ENCODE data around the gene VSIG10. TPM values are rescaled to one million over a fixed set of nuclear protein-coding genes. Genes with fewer than 3 reads are reported as not detected.

The VSIG10 gene
- total RNA-seq, 2 donors from 2014 or later, result 60.0 to 69.0 TPM

DNA sequence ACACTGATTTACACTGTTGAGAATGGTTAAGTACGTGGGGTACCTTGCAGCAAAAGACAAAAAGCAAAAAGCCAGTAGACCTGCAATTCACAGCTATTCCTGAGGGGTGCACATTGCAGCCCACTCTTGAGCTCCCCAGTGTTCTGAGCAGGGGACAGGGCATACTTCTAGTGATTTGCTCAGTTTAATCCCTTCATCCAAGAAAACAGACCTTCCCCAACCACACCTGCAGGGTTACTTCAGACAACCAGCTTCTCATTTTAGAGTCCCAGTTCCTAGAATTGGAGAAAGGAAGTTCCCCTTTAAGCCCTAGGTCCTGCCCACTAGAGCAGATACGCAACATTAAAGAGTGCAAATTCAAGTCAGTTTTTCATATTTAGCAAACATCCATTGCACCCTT lies 39.2 kb downstream of the VSIG10 start:
- H3K9me3 ChIP-seq, result no peaks in the 10 kb centered on the region
- intact Hi-C loops (cut with DNase I), result loop anchor here (5.0 kb wide), 1 partner anchor 38 kb away; the partner anchor contains the start of gene VSIG10
- H3K36me3 ChIP-seq, result no peaks in the 10 kb centered on the region
- no peak overlapping the region for H3K4me3 ChIP-seq
- peaks cover 9% of the 10 kb centered on the region for H3K4me1 ChIP-seq
- TF ChIP-seq, protein P1, sequence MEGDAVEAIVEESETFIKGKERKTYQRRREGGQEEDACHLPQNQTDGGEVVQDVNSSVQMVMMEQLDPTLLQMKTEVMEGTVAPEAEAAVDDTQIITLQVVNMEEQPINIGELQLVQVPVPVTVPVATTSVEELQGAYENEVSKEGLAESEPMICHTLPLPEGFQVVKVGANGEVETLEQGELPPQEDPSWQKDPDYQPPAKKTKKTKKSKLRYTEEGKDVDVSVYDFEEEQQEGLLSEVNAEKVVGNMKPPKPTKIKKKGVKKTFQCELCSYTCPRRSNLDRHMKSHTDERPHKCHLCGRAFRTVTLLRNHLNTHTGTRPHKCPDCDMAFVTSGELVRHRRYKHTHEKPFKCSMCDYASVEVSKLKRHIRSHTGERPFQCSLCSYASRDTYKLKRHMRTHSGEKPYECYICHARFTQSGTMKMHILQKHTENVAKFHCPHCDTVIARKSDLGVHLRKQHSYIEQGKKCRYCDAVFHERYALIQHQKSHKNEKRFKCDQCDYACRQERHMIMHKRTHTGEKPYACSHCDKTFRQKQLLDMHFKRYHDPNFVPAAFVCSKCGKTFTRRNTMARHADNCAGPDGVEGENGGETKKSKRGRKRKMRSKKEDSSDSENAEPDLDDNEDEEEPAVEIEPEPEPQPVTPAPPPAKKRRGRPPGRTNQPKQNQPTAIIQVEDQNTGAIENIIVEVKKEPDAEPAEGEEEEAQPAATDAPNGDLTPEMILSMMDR (IDR thresholded peaks at IDR 0.05), result peak; percentile 17
- peak overlapping the region in 1 of 2 donors; percentile 1 for H3K9ac ChIP-seq (ENCODE audit: low read depth in 2 of 2, low read length in 2 of 2)
- H3K27me3 ChIP-seq, result no peaks in the 10 kb centered on the region
- no peak for DNase-seq
- peak overlapping the region; percentile 94 for H3K27ac ChIP-seq

DNA sequence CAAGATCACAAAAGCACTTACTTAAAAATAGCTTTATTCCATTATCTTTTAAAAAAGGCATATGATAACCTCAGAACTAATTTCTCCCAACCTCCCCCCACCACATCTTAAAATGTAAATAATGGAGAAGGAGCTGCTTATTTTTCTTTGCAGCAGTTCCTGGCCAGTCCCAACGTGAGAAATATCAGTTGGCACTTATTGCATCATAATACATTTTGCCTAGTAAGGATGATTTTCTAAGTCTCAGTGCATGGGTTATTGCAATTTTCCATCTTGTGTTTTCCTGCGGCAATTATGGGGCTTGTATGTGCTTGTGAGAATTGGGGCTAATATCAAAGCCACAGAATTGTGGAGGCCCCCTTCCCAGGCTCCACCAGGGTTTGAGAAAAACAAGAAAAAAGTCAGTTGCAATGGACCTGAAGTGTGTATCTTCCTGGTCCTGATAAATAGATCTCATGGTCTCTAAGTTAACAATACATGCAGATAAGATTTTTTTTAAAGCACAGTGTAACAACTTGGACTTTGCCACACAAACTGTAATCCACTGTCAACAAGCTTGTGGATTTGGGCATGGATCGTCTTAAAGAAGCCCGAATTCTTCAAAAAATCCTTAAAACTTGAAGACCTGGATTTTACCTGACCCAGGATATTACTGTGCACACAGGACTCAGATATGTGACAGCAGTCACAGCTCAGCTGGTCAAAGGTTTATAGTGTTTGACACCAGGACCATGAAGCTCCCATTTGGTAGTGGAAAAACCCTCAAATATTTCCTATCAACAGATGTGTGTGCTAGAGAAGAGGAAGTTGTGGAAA lies 40.0 kb downstream of the VSIG10 start:
- Histone ChIP-seq H3K4me3 (no peak overlapping the region), H3K9ac (ENCODE audit: low read depth in 2 of 2, low read length in 2 of 2) (peak overlapping the region in 1 of 2 donors; percentile 98), H3K27me3 (no peaks in the 10 kb centered on the region), H3K4me1 (peaks cover 9% of the 10 kb centered on the region), H3K27ac (peak overlapping the region; percentile 94), H3K9me3 (no peaks in the 10 kb centered on the region), H3K36me3 (no peaks in the 10 kb centered on the region)
- TF ChIP-seq, protein P1 (IDR thresholded peaks at IDR 0.05), result no peak
- intact Hi-C loops (cut with DNase I), result loop anchor here (5.0 kb wide), 1 partner anchor 39 kb away; the partner anchor contains the start of gene VSIG10
- DNase-seq, result peak; percentile 37

DNA sequence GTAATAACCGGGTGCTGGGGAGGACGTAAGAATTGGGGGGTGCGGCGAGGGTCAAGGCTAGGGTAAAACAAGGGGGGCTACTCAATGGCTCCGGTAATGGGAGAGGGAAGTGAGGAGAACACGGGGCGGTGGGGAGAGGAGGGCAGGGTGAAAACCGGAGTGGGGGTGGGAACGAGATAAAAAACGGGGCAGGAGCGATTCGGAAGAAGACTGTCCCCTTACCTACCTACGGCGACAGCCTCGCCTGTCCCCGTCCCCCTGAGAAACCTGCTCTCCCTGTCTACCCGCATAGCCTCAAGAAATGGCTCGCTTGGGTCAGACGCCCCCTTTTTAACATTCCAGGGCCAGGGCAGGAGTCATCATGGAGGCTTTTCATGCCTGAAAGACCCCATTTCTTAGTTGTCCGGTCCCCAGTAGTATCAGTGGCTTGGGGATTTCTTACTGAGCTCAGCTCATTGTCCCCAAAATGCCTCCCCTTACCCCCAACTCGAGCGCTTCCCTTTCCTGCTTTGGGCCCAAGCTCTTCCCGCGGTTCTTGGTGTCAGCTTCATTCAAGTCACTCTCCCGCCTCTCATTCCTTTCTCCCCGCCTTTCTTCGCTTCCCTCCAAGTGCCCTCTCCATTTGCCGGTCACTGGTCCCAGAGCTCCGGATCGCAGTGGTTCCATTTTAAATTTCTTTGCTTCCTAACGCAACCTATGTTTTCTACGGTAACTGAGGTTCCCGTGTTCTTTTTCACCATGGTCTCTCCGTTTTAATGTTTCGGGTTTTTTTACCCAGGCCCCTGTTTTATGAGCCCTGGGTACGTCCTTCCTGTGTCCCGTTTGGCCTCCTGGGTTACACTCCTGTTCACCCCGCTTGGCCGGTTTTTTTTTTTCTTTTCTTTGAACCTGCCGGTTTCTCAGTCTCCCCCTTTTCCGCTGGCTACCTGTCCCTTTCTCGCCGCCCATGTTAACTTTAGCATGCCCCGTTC lies 41.7 kb downstream of the VSIG10 start:
- peak overlapping the region; percentile 53 for H3K4me3 ChIP-seq
- peak; percentile 65 for DNase-seq
- no peaks in the 10 kb centered on the region for H3K36me3 ChIP-seq
- peaks cover 15% of the 10 kb centered on the region for H3K4me1 ChIP-seq
- TF ChIP-seq, protein P1 (IDR thresholded peaks at IDR 0.05), result no peak
- peak overlapping the region; percentile 98 to 99 for H3K9ac ChIP-seq (ENCODE audit: low read depth in 2 of 2, low read length in 2 of 2)
- H3K9me3 ChIP-seq, result no peaks in the 10 kb centered on the region
- no peaks in the 10 kb centered on the region for H3K27me3 ChIP-seq
- H3K27ac ChIP-seq, result peak overlapping the region; percentile 94
- intact Hi-C loops (cut with DNase I), result loop anchor here (5.0 kb wide), 1 partner anchor 40 kb away; the partner anchor contains the start of gene VSIG10

DNA sequence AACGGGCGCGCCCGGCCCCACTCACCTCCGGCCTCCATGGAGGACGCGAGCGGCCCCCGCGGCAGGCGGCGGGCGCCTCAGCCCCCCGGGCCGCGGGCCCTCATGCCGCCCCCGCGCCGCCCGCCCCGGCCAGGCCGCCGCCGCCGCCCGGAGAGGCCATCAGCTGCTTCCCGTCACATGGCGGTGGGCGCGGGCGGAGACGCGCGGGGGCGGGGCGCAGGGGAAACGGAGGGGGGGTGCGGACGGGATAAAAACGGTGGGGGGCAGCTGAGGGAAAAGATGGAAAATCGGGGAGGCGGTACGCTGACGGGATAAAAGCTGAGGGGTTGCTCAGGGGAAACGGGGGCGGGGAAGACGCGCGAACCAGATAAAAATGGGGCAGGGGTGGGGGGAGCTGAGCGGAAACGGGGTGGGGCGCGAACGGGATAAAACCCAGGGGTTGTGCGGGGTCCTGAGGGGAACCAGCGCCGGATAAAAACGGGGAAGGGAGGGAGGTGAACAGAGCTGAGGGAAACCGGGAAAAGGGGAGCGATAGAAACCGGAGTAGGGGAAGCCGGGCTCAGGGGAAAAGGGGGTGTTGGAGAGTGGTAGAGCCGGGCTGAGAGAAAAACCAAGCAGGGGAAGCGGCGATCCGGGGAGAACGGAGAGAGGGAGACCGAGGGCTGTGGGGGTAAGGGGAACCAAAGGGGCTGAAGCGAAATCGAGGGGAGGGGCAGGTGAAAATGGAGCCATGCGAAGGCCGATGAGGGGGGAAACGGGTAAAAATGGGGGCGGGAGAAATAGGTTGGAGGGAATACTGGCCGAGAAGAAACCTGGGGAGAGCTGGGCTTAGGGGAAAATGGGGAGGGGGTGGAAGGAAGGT lies 42.6 kb downstream of the VSIG10 start, which contains the start of gene WSB2:
TSS of gene WSB2 (minus strand) at position 169 of the 862 bp plus-strand sequence. CDS start at position 38, 131 bp downstream.
- intact Hi-C loops (cut with DNase I), result loop anchor here (5.0 kb wide), 1 partner anchor 41 kb away; the partner anchor contains the start of gene VSIG10
- Histone ChIP-seq H3K9ac (ENCODE audit: low read depth in 2 of 2, low read length in 2 of 2) (peak within 1 kb of the TSS; percentile 98 to 99), H3K4me1 (peaks cover 20% of the 10 kb centered on the region), H3K4me3 (peak within 1 kb of the TSS; percentile 72), H3K27ac (peak within 1 kb of the TSS; percentile 98), H3K36me3 (no peaks in the 10 kb centered on the region), H3K27me3 (no peaks in the 10 kb centered on the region), H3K9me3 (no peaks in the 10 kb centered on the region)
- peak; percentile 85 for DNase-seq
- TF ChIP-seq, protein P1 (IDR thresholded peaks at IDR 0.05), result no peak
